ENCODE measurements around the gene IQGAP2. TPM values are rescaled to one million over a fixed set of nuclear protein-coding genes. Genes with fewer than 3 reads are reported as not detected.

The IQGAP2 gene
- total and polyA plus RNA-seq, 9 of the 15 experiments (the other 6 are each of a cell fraction or from before 2014, with no cell fraction given): 8.7 to 23.2 (median 17.4) TPM

GRCh38 chr5:76488969-76489368 is 85.9 kb downstream of the IQGAP2 start:
- Histone ChIP-seq H3K27me3 (ENCODE audit: control insufficient read depth in 2 of 2, insufficient read depth in 2 of 2, low read length in 2 of 2) (no peaks in the 10 kb centered on the region), H3K4me2 (ENCODE audit: insufficient read depth, low read length) (no peak overlapping the region), H3K9me3 (replicated peaks; ENCODE audit: control insufficient read depth, insufficient read depth, low read depth, low read length) (no peaks in the 10 kb centered on the region), H2AFZ (ENCODE audit: low read depth, low read length) (no peak overlapping the region), H3K4me3 (no peak overlapping the region), H3K9ac (ENCODE audit: insufficient read depth in 1 of 2, low read depth in 2 of 2, low read length in 2 of 2) (peak overlapping the region in 1 of 2 experiments; percentile 39; a peak in 1 of 4 replicates), H3K9me1 (ENCODE audit: control insufficient read depth, insufficient read depth, low read length) (no peaks in the 10 kb centered on the region), H4K20me1 (replicated peaks; ENCODE audit: control insufficient read depth, insufficient read depth, low read length) (no peaks in the 10 kb centered on the region), H3K4me1 (replicated peaks in 1 of 2; ENCODE audit: control insufficient read depth in 2 of 2, insufficient read depth in 2 of 2, low read length in 2 of 2) (peaks cover 0 to 4% of the 10 kb centered on the region in 2 experiments; a peak in 1 of 5 replicates), H3K27ac (ENCODE audit: extremely low read depth, low read depth, low read length) (no peak overlapping the region), H3K79me2 (ENCODE audit: control insufficient read depth, insufficient read depth, low read length) (no peaks in the 10 kb centered on the region), H3K36me3 (ENCODE audit: control insufficient read depth, insufficient read depth, low read length) (no peaks in the 10 kb centered on the region)
- WGBS (ENCODE audit: insufficient coverage, low coverage, missing lambda C conversion rate): 48% methylated on average over 6 of the region's 6 CpGs
- POLR2A ChIA-PET: interaction anchor here (0.7 kb wide), 1 partner anchor 58 kb away, joined by 3 read pairs; no protein-coding TSS in a partner anchor
- in situ Hi-C loops (cut with MboI) (no loop called here), intact Hi-C loops (cut with micrococcal nuclease) (no loop called here)
- ATAC-seq: no peak
- FAIRE-seq: no peak
- CTCF ChIA-PET (ENCODE audit: low intra/inter-chr PET ratio): no interaction called here
- no TSS peak for BruUV-seq (replicated peaks)
- TF ChIP-seq ZBTB17 (CRISPR knock-in tag; IDR thresholded peaks at IDR 0.05): no peak
- TF ChIP-seq L3MBTL2 (IDR thresholded peaks at IDR 0.05): no peak
- TF ChIP-seq SMARCB1 (IDR thresholded peaks at IDR 0.05; ENCODE audit: insufficient read length, low read depth): no peak
- no peak for TF ChIP-seq IRF9 (tag; IDR thresholded peaks at IDR 0.05)
- no peak for TF ChIP-seq ATF1 (CRISPR knock-in tag; IDR thresholded peaks at IDR 0.05)
- no peak for TF ChIP-seq ATF1 (tag; IDR thresholded peaks at IDR 0.05)
- TF ChIP-seq NEUROD1 (IDR thresholded peaks at IDR 0.05; ENCODE audit: borderline replicate concordance, low read depth, low read length, partially characterized antibody): no peak
- TF ChIP-seq CHCHD3 (CRISPR knock-in tag; IDR thresholded peaks at IDR 0.05): no peak
- no peak for TF ChIP-seq ZNF655 (CRISPR knock-in tag; IDR thresholded peaks at IDR 0.05)
- TF ChIP-seq BCOR (IDR thresholded peaks at IDR 0.05): no peak
- DNase-seq (ENCODE audit: extremely low read depth in 1 of 4, low spot score in 3 of 4): no peak
